ENCODE data around the gene APOB.
"Not testable (repeated sequence)": the region's sequence is repeated elsewhere in the genome, so short reads cannot be mapped to it uniquely, and the experiment has no call there.

DNA sequence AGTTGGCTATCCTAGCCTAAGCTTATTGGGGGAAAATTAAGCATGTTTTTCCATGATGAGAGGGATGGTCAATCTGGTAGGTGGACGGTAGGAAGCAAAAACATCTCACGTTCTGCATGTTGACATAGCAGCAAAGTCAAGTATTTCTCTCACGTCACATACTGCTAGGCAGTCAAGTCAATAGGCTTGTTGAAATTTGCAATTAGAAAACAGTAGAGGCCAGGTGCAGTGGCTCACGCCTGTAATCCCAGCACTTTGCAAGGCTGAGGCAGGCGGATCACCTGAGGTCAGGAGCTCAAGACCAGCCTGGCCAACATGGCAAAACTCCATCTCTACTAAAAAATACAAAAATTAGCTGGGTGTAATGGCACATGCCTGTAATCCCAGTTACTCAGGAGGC is 14.9 kb downstream of the APOB start:
- TF ChIP-seq, protein P1, sequence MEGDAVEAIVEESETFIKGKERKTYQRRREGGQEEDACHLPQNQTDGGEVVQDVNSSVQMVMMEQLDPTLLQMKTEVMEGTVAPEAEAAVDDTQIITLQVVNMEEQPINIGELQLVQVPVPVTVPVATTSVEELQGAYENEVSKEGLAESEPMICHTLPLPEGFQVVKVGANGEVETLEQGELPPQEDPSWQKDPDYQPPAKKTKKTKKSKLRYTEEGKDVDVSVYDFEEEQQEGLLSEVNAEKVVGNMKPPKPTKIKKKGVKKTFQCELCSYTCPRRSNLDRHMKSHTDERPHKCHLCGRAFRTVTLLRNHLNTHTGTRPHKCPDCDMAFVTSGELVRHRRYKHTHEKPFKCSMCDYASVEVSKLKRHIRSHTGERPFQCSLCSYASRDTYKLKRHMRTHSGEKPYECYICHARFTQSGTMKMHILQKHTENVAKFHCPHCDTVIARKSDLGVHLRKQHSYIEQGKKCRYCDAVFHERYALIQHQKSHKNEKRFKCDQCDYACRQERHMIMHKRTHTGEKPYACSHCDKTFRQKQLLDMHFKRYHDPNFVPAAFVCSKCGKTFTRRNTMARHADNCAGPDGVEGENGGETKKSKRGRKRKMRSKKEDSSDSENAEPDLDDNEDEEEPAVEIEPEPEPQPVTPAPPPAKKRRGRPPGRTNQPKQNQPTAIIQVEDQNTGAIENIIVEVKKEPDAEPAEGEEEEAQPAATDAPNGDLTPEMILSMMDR (IDR thresholded peaks at IDR 0.05) = not testable (repeated sequence)
- TF ChIP-seq POLR2AphosphoS5, POLR2A (IDR thresholded peaks at IDR 0.05): not testable (repeated sequence)
